OCI-LY3 (cell line): ENCODE data around the gene LONRF3.

Experiments used
- CTCF ChIP-seq: fragments of 200-600, 300-600 bp; sonication (generic); IDR thresholded peaks from 2 replicates; pipeline ENCODE4 v1.5.1; 2014; ENCODE audit warnings: antibody characterized with exemption, low read length, low read depth
- EZH2phosphoT487 ChIP-seq: fragments of 200-600 bp; shearing (Covaris generic); IDR thresholded peaks from 2 replicates; pipeline ENCODE4 v1.6.1; 2018; ENCODE audit warnings: antibody characterized with exemption, mixed run types, low read depth

- TF ChIP-seq CTCF (no peak), EZH2phosphoT487 (no peak)
These were observed 3.0 kb downstream of the LONRF3 start for GRCh38 chrX:118977424-118977823.
